Neural crest cell (in vitro differentiated cells): ENCODE measurements around the gene DCAF11. TPM values are rescaled to one million over a fixed set of nuclear protein-coding genes. Genes with fewer than 3 reads are reported as not detected.

ENCODE experiments used
- DNase-seq: peaks from one replicate; pipeline ENCODE4 v3.0.0; 2021; ENCODE audit warnings: low read depth, mixed read lengths, low spot score
- H3K27ac Mint-ChIP-seq: one replicate; pipeline ENCODE4 v1.8.0; 2021; ENCODE audit warnings: mild to moderate bottlenecking, mixed read lengths; ENCODE audit not compliant: unreplicated experiment
- H3K27me3 Mint-ChIP-seq: 2 replicates; pipeline ENCODE4 v1.8.0; 2021; ENCODE audit warnings: low read depth, mild to moderate bottlenecking, mixed read lengths
- H3K36me3 Mint-ChIP-seq: 2 replicates; pipeline ENCODE4 v1.8.0; 2021; ENCODE audit warnings: low read depth, mild to moderate bottlenecking, mixed read lengths
- H3K4me1 Mint-ChIP-seq: 2 replicates; pipeline ENCODE4 v1.8.0; 2021; ENCODE audit warnings: mixed read lengths
- H3K4me3 Mint-ChIP-seq: one replicate; pipeline ENCODE4 v1.8.0; 2021; ENCODE audit warnings: mild to moderate bottlenecking, mixed read lengths
- H3K9me3 Mint-ChIP-seq: 2 replicates; pipeline ENCODE4 v1.8.0; 2021; ENCODE audit warnings: mixed read lengths
- total RNA-seq: library from RNA; stranded (reverse); gene quantifications from 2 replicates; pipeline ENCODE4 v1.2.1, GENCODE V29; 2021
- TF ChIP-seq, protein P1 (sequence below): fragments of 200-600 bp; sonication (generic); conservative IDR thresholded peaks from 2 replicates; pipeline ENCODE4 v1.5.0; 2021; ENCODE audit warnings: antibody characterized with exemption, mild to moderate bottlenecking

DCAF11 gene
- total RNA-seq, 1 donor from 2014 or later: 53.9 TPM

DNA sequence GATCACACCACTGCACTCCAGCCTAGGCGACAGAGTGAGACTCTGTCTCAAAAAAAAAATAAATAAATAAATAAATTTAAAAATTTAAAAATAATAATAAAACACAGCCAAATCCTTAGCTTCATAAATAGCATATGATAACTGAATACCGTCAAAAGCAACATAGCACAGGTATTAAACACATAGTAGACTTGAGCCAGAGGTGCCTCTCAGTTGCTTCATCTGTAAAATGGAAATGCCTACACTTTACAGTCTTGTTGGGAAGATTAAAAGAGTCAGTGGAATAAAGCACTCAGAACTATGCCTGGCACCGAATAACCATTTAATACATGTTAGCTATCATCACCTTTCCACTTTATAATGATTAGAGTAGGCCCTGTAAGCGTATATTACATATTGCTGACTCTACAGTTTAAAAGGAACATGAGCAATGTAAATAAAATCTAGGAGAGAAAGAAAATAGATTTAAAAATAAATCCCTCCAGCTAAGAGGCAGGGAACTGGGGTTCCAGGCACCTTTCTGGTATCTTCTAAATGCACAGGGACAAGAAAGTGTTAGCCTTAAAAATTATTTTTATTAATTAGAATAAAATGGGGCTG is 7.8 kb upstream of the DCAF11 start:
- peaks cover 10% of the 10 kb centered on the region for H3K4me1 Mint-ChIP-seq
- peaks cover 5% of the 10 kb centered on the region for H3K36me3 Mint-ChIP-seq
- no peaks in the 10 kb centered on the region for H3K9me3 Mint-ChIP-seq
- no peak overlapping the region for H3K27ac Mint-ChIP-seq
- no peak overlapping the region for H3K4me3 Mint-ChIP-seq
- no peaks in the 10 kb centered on the region for H3K27me3 Mint-ChIP-seq
- TF ChIP-seq, protein P1, sequence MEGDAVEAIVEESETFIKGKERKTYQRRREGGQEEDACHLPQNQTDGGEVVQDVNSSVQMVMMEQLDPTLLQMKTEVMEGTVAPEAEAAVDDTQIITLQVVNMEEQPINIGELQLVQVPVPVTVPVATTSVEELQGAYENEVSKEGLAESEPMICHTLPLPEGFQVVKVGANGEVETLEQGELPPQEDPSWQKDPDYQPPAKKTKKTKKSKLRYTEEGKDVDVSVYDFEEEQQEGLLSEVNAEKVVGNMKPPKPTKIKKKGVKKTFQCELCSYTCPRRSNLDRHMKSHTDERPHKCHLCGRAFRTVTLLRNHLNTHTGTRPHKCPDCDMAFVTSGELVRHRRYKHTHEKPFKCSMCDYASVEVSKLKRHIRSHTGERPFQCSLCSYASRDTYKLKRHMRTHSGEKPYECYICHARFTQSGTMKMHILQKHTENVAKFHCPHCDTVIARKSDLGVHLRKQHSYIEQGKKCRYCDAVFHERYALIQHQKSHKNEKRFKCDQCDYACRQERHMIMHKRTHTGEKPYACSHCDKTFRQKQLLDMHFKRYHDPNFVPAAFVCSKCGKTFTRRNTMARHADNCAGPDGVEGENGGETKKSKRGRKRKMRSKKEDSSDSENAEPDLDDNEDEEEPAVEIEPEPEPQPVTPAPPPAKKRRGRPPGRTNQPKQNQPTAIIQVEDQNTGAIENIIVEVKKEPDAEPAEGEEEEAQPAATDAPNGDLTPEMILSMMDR: no peak
- DNase-seq: no peak

DNA sequence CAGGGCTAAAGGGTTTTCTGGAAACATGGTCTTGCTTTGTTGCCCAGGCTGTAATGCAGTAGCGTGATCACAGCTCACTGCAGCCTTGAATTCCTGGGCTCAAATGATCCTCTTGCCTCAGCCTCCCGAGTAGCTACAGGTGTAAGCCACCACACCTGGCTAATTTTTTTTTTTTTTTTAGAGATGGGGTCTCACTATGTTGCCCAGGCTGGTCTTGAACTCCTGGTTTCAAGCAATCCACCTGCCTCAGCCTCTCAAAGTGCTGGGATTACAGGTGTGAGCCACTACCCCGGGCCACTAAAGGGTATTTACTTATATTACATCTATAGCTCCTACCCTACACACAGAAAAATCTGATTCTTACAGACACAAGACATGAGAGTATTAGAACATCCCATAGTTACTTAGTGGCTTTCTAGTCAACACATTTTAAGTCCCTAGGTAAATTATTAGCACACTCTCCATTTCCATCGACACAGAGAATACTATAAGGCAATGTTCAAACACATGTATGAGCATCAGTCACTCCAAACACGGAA is 6.2 kb upstream of the DCAF11 start:
- Mint-ChIP-seq H3K4me3 (peak overlapping the region; percentile 74), H3K36me3 (peaks cover 5% of the 10 kb centered on the region), H3K27me3 (no peaks in the 10 kb centered on the region), H3K9me3 (no peaks in the 10 kb centered on the region), H3K4me1 (peaks cover 10% of the 10 kb centered on the region), H3K27ac (no peak overlapping the region)
- TF ChIP-seq, protein P1: no peak
- no peak for DNase-seq

DNA sequence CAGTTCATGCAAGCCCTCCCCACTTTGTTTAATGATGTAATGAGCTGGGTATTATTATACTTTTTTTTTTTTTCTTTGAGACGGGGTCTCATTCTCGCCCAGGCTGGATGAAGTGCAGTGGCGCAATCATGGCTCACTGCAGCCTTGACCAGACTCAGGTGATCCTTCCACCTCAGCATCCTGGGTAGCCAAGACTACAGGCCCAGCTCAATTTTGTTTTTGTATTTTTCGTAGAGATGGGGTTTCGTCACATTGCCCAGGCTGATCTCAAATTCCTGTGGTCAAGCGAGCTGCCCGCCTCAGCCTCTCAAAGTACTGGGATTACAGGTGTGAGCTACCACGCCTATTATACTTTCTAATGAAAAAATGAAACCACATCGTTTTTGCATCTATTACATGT is 4.5 kb upstream of the DCAF11 start:
- TF ChIP-seq, protein P1: no peak
- no peak overlapping the region for H3K4me3 Mint-ChIP-seq
- no peaks in the 10 kb centered on the region for H3K27me3 Mint-ChIP-seq
- peaks cover 21% of the 10 kb centered on the region for H3K4me1 Mint-ChIP-seq
- no peak overlapping the region for H3K27ac Mint-ChIP-seq
- H3K36me3 Mint-ChIP-seq: no peaks in the 10 kb centered on the region
- H3K9me3 Mint-ChIP-seq: no peaks in the 10 kb centered on the region
- DNase-seq: no peak

DNA sequence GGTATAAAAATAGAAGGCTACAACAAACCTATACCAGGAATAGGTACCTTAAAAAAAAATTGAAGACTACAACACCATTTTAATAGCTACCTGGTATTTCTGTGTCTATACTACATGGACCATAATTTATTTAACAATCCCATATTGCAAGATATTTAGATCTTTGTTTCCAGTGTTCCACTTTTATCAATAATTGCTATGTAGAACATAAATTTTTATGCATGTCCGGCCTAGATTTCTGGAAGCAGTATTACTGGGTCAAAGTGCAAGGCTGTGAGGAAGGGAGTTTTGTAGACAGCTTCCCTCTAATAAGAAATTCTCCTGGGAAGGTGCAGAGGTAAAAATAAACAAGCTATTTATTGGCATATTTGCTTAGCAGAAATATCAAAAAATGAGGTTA is 4.1 kb upstream of the DCAF11 start:
- no peaks in the 10 kb centered on the region for H3K9me3 Mint-ChIP-seq
- H3K36me3 Mint-ChIP-seq: no peaks in the 10 kb centered on the region
- no peaks in the 10 kb centered on the region for H3K27me3 Mint-ChIP-seq
- TF ChIP-seq, protein P1: no peak
- no peak overlapping the region for H3K27ac Mint-ChIP-seq
- peak overlapping the region; percentile 38 for H3K4me3 Mint-ChIP-seq
- H3K4me1 Mint-ChIP-seq: peaks cover 25% of the 10 kb centered on the region
- no peak for DNase-seq

DNA sequence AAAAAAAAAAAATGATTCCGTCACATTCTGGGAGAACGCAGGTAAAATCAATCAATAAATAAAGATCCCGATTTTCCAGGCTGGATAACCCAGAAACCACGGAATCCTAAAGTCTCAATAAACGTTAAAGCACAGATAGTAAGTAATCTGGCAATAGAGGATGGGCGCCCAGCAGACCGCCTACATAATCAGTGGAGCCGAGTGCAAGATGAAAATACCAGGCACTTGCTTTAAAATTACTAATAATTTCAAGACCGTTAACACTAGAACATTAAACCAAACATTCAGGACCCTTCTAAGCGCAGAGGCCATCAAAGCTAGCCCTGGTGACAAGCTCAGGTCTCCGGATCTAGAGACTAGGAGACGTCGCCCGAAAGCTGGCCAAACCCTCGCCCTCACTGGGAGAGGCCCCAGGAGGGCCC is 1.2 kb upstream of the DCAF11 start:
- no peaks in the 10 kb centered on the region for H3K36me3 Mint-ChIP-seq
- H3K27me3 Mint-ChIP-seq: no peaks in the 10 kb centered on the region
- H3K4me3 Mint-ChIP-seq: peak overlapping the region; percentile 99
- H3K9me3 Mint-ChIP-seq: no peaks in the 10 kb centered on the region
- TF ChIP-seq, protein P1: no peak
- peaks cover 33% of the 10 kb centered on the region for H3K4me1 Mint-ChIP-seq
- DNase-seq: no peak
- H3K27ac Mint-ChIP-seq: peak overlapping the region; percentile 99
